ENCODE data around the gene RAB1B.

- TF ChIP-seq POLR2A (IDR thresholded peaks at IDR 0.05; ENCODE audit: low read length), result no peak
- TF ChIP-seq GATA1 (IDR thresholded peaks at IDR 0.05; ENCODE audit: low read depth, low read length), result no peak
Measured at GRCh38 chr11:66248903-66249302, 19.5 kb upstream of the RAB1B start.
